Neuronal stem cell (in vitro differentiated cells): ENCODE measurements around the gene FBXW9.
"Not testable (repeated sequence)": the region's sequence is repeated elsewhere in the genome, so short reads cannot be mapped to it uniquely, and the experiment has no call there.

Experiments
- DNase-seq: peaks from one replicate; pipeline ENCODE4 v3.0.0-alpha.2; 2013; ENCODE audit warnings: low spot score
- H2AFZ ChIP-seq: one replicate; pipeline ENCODE4 v1.6.1; 2013; ENCODE audit warnings: mild to moderate bottlenecking, low read length, inconsistent platforms
- H2AK5ac ChIP-seq: 2 replicates; pipeline ENCODE4 v1.6.1; 2013; ENCODE audit warnings: low read depth, mild to moderate bottlenecking, inconsistent platforms, low read length, moderate library complexity, mixed read lengths
- H2BK120ac ChIP-seq: 2 replicates; pipeline ENCODE4 v1.6.1; 2013; ENCODE audit warnings: low read depth, mild to moderate bottlenecking, inconsistent platforms, low read length, moderate library complexity, mixed read lengths
- H2BK12ac ChIP-seq: one replicate; pipeline ENCODE4 v1.6.1; 2013; ENCODE audit warnings: low read length, inconsistent platforms
- H2BK15ac ChIP-seq: 2 replicates; pipeline ENCODE4 v1.6.1; 2013; ENCODE audit warnings: mild to moderate bottlenecking, low read length, inconsistent platforms, mixed read lengths
- H2BK5ac ChIP-seq: one replicate; pipeline ENCODE4 v1.6.1; 2013; ENCODE audit warnings: inconsistent platforms, mild to moderate bottlenecking, low read length, moderate library complexity
- H3K14ac ChIP-seq: one replicate; pipeline ENCODE4 v1.6.1; 2013; ENCODE audit warnings: low read length, inconsistent platforms
- H3K18ac ChIP-seq: 2 replicates; pipeline ENCODE4 v1.6.1; 2013; ENCODE audit warnings: low read length, inconsistent platforms
- H3K23ac ChIP-seq: 2 replicates; pipeline ENCODE4 v1.6.1; 2013; ENCODE audit warnings: low read depth, mild to moderate bottlenecking, mixed read lengths, low read length, inconsistent platforms; ENCODE audit not compliant: poor library complexity
- H3K27ac ChIP-seq: replicated peaks from 3 replicates; pipeline ENCODE4 v1.5.1; 2013; ENCODE audit warnings: low read length, inconsistent platforms
- H3K27me3 ChIP-seq, 3 experiments: 2 replicates each; pipeline ENCODE4 v1.6.1; 2013; ENCODE audit warnings: low read length in 3 of 3, mild to moderate bottlenecking in 2 of 3, inconsistent platforms in 1 of 3, low read depth in 1 of 3, mixed read lengths in 1 of 3, moderate library complexity in 1 of 3; ENCODE audit not compliant: control insufficient read depth in 3 of 3, insufficient read depth in 3 of 3
- H3K36me3 ChIP-seq, 2 donors: replicated peaks in 1 of 2; 2 replicates each; pipeline ENCODE4 v1.6.1; 2013; ENCODE audit warnings: low read length in 2 of 2; ENCODE audit not compliant: control insufficient read depth in 2 of 2, insufficient read depth in 2 of 2
- H3K4ac ChIP-seq: 2 replicates; pipeline ENCODE4 v1.6.1; 2013; ENCODE audit warnings: inconsistent platforms, mild to moderate bottlenecking, low read length, moderate library complexity
- H3K4me1 ChIP-seq, 2 donors: 1 replicate in 1 of 2; 2 replicates in 1 of 2; pipeline ENCODE4 v1.6.1; 2013; ENCODE audit warnings: low read length in 2 of 2, low read depth in 1 of 2; ENCODE audit not compliant: control insufficient read depth in 2 of 2, insufficient read depth in 1 of 2
- H3K4me2 ChIP-seq: one replicate; pipeline ENCODE4 v1.6.1; 2013; ENCODE audit warnings: mild to moderate bottlenecking, low read length, inconsistent platforms; ENCODE audit not compliant: insufficient read depth, poor library complexity, severe bottlenecking
- H3K4me3 ChIP-seq, 2 donors: 2 replicates each; pipeline ENCODE4 v1.5.1; 2013; ENCODE audit warnings: low read length in 2 of 2, mild to moderate bottlenecking in 2 of 2, inconsistent platforms in 1 of 2, moderate library complexity in 1 of 2
- H3K79me1 ChIP-seq: one replicate; pipeline ENCODE4 v1.6.1; 2013; ENCODE audit warnings: low read depth, mild to moderate bottlenecking, inconsistent platforms, low read length, moderate library complexity
- H3K9ac ChIP-seq: one replicate; pipeline ENCODE4 v1.6.1; 2013; ENCODE audit warnings: mild to moderate bottlenecking, low read depth, low read length, inconsistent platforms; ENCODE audit not compliant: poor library complexity
- H3K9me3 ChIP-seq, 2 donors: replicated peaks in 1 of 2; 2 replicates each; pipeline versions ENCODE3 to v1.6.1; 2013; ENCODE audit warnings: low read length in 2 of 2, mild to moderate bottlenecking in 2 of 2, inconsistent platforms in 1 of 2, low read depth in 1 of 2, mixed read lengths in 1 of 2, moderate library complexity in 1 of 2; ENCODE audit not compliant: control insufficient read depth in 2 of 2, insufficient read depth in 1 of 2
- H4K8ac ChIP-seq: one replicate; pipeline ENCODE4 v1.6.1; 2013; ENCODE audit warnings: low read depth, mild to moderate bottlenecking, inconsistent platforms, low read length, moderate library complexity
- H4K91ac ChIP-seq: one replicate; pipeline ENCODE4 v1.6.1; 2013; ENCODE audit warnings: low read length, low read depth, mild to moderate bottlenecking, inconsistent platforms; ENCODE audit not compliant: poor library complexity
- WGBS, 2 donors: extraction: QIAGEN DNeasy Blood & Tissue Kit; methylation state at CpG; one replicate each; pipeline ENCODE4 v1.1.7; 2013; ENCODE audit warnings: missing lambda C conversion rate in 2 of 2, mixed read lengths in 1 of 2; ENCODE audit not compliant: insufficient read length in 2 of 2, insufficient replicate concordance in 1 of 2; ENCODE audit errors: extremely low coverage in 2 of 2; 5-methylcytosine and 5-hydroxymethylcytosine counted together

FBXW9 gene

DNA sequence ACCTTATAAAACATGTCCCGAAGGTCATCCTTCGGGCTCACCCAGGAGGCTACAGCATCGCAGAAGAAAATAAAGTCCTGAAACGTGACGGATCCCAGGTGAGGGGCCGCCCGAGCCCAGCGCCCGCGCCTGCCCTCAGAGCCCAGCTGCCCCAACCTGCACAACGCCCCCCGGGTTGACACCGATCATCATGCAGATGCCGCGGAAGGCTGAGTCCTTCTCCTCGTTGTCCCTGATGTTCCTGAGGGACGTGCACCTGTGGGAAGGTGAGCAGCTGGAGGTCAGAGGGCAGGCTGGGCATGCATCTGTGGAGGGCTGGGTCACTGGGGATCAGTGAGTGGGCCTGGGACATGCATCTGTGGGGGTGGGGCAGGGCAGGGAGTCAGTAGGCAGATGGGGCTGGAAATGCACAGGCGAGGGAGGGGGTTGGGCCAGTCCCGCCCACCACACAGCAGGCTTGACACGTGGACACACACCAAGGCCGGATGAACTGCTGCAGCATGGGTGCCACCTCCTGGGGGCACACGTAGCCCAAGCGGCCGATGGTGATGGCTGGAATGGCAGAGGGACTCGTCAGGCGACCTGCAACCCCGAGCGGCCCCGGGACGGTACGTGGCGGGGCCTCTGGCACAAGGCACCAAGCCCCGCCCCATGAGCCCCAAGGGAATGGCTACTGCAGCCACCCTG is 5.3 kb upstream of the FBXW9 start:
- H3K4me2 ChIP-seq: no peak overlapping the region
- no peak overlapping the region for H3K27ac ChIP-seq
- no peaks in the 10 kb centered on the region for H3K27me3 ChIP-seq
- H4K91ac ChIP-seq: no peak overlapping the region
- no peak overlapping the region for H4K8ac ChIP-seq
- no peak overlapping the region for H2BK120ac ChIP-seq
- no peak overlapping the region for H2BK5ac ChIP-seq
- no peak overlapping the region for H2BK15ac ChIP-seq
- H3K23ac ChIP-seq: peak overlapping the region; percentile 85
- H3K79me1 ChIP-seq: peaks cover 9% of the 10 kb centered on the region
- H3K14ac ChIP-seq: no peak overlapping the region
- H3K9ac ChIP-seq: peak overlapping the region; percentile 12
- DNase-seq: no peak
- H2AFZ ChIP-seq: no peak overlapping the region
- no CpG with 5 or more reads among the region's 33 CpGs for WGBS, 2 donors
- H3K36me3 ChIP-seq: peaks cover 61 to 86% of the 10 kb centered on the region in 2 donors
- H3K18ac ChIP-seq: no peak overlapping the region
- peak overlapping the region; percentile 73 for H2BK12ac ChIP-seq
- peak overlapping the region; percentile 11 for H2AK5ac ChIP-seq
- peaks cover 0 to 2% of the 10 kb centered on the region in 2 donors for H3K9me3 ChIP-seq
- no peak overlapping the region for H3K4ac ChIP-seq
- H3K4me3 ChIP-seq: peak overlapping the region in 1 of 2 donors; percentile 5
- H3K4me1 ChIP-seq: peaks cover 0 to 7% of the 10 kb centered on the region in 2 donors

DNA sequence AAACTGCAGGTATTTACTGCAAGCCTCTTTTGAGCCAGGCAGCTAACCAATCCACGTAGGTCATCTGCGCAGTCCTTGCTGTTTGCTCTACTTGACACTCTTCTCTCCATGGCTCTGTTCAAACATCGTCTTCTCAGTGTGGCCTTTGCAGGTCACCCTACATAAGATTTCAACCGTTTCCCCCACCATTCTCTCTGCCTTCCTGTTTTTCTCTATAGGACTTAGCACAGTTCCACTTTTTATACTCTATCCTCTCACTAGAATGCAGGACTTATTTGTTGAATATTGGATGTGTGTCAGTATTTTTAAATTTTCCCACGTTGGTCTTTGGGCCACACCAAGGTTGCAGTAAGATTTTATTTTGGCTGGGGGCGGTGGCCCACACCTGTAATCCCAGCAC is 1.7 kb upstream of the FBXW9 start:
- Histone ChIP-seq H3K4me1 (peaks cover 3 to 5% of the 10 kb centered on the region in 2 donors), H3K27ac (no peak overlapping the region), H3K79me1 (peaks cover 8% of the 10 kb centered on the region), H3K27me3 (no peaks in the 10 kb centered on the region), H2BK120ac (no peak overlapping the region), H3K18ac (no peak overlapping the region), H2BK12ac (no peak overlapping the region), H3K4me3 (no peak overlapping the region), H2BK5ac (no peak overlapping the region), H3K9me3 (no peaks in the 10 kb centered on the region), H2BK15ac (no peak overlapping the region), H3K23ac (no peak overlapping the region), H3K14ac (no peak overlapping the region), H3K4ac (no peak overlapping the region), H3K4me2 (no peak overlapping the region), H4K8ac (no peak overlapping the region), H3K36me3 (peaks cover 36 to 51% of the 10 kb centered on the region in 2 donors), H3K9ac (no peak overlapping the region), H4K91ac (no peak overlapping the region), H2AFZ (no peak overlapping the region), H2AK5ac (no peak overlapping the region)
- no CpG with 5 or more reads among the region's 6 CpGs for WGBS, 2 donors
- no peak for DNase-seq

GRCh38 chr19:12697425-12697824 is 994 bp upstream of the FBXW9 start:
- not testable (repeated sequence) for H3K9me3 ChIP-seq, H3K27ac ChIP-seq, H4K8ac ChIP-seq, H3K4me2 ChIP-seq, H2AFZ ChIP-seq, H2AK5ac ChIP-seq, H3K4ac ChIP-seq, H3K27me3 ChIP-seq, DNase-seq, H3K79me1 ChIP-seq, H3K23ac ChIP-seq, H4K91ac ChIP-seq, H2BK15ac ChIP-seq, H3K9ac ChIP-seq, H3K4me1 ChIP-seq, H3K18ac ChIP-seq, H2BK120ac ChIP-seq, H2BK5ac ChIP-seq, H2BK12ac ChIP-seq, H3K14ac ChIP-seq
- WGBS, 2 donors: no CpG with 5 or more reads among the region's 22 CpGs
- H3K4me3 ChIP-seq: peak overlapping the region in 1 of 2 donors; percentile 99
- peaks cover 33 to 44% of the 10 kb centered on the region in 2 donors for H3K36me3 ChIP-seq

DNA sequence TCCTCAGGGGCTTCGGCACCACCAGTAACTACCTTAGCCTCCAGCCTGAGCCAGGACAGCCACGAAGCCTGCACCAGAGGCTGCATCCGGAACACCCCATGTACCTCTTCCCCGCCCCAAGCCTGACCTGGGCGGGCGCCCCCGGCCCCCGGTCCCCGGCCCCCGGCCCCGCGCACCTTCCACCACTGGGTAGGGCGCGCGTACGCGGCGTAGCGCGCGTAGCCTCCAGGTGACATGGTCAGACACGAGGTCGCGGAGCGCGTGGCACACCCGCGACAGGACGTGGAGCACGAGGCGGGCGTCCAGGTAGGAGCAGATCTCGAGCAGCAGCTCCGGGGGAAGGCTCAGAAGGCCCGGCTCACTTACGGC is 450 bp downstream of the FBXW9 start:
- peak overlapping the region; percentile 80 to 99 for H3K4me3 ChIP-seq
- no peak overlapping the region for H4K8ac ChIP-seq
- peak overlapping the region; percentile 96 for H3K9ac ChIP-seq
- no peaks in the 10 kb centered on the region for H3K27me3 ChIP-seq
- H4K91ac ChIP-seq: no peak overlapping the region
- peak overlapping the region; percentile 96 for H2BK5ac ChIP-seq
- H3K4me2 ChIP-seq: peak overlapping the region; percentile 98
- WGBS, 2 donors: no CpG with 5 or more reads among the region's 36 CpGs
- H3K27ac ChIP-seq: no peak overlapping the region
- H2AK5ac ChIP-seq: no peak overlapping the region
- H2BK15ac ChIP-seq: no peak overlapping the region
- peak overlapping the region; percentile 71 for H3K18ac ChIP-seq
- H3K4me1 ChIP-seq: peaks cover 3% of the 10 kb centered on the region in 2 donors
- peak overlapping the region; percentile 53 for H3K4ac ChIP-seq
- H3K79me1 ChIP-seq: peaks cover 2% of the 10 kb centered on the region
- peaks cover 20 to 29% of the 10 kb centered on the region in 2 donors for H3K36me3 ChIP-seq
- H3K23ac ChIP-seq: peak overlapping the region; percentile 83
- no peak overlapping the region for H2BK12ac ChIP-seq
- no peak for DNase-seq
- no peaks in the 10 kb centered on the region for H3K9me3 ChIP-seq
- no peak overlapping the region for H2BK120ac ChIP-seq
- H2AFZ ChIP-seq: peak overlapping the region; percentile 97
- H3K14ac ChIP-seq: peak overlapping the region; percentile 47
